Caco-2 (cell line): ENCODE data around the gene PAM16. TPM values are rescaled to one million over a fixed set of nuclear protein-coding genes. Genes with fewer than 3 reads are reported as not detected.
"Not testable (repeated sequence)": the region's sequence is repeated elsewhere in the genome, so short reads cannot be mapped to it uniquely, and the experiment has no call there.

ENCODE experiments used
- BruUV-seq: library from RNA; stranded (reverse); fragments of 400-500 nt; replicated peaks from 2 replicates; lab custom pipeline; 2021; lab: Mats Ljungman, UMichigan
- CTCF ChIA-PET: fragments of 300-600 bp; sonication (Branson Sonifier 250); formaldehyde crosslinking; loops from one replicate; lab custom pipeline; 2022; ENCODE audit warnings: antibody characterized with exemption; lab: Charles Lee
- POLR2A ChIA-PET: fragments of 300-600 bp; sonication (Branson Sonifier 250); formaldehyde crosslinking; loops from one replicate; lab custom pipeline; 2022; ENCODE audit warnings: antibody characterized with exemption; lab: Charles Lee
- DNase-seq, 2 experiments: peaks; one replicate each; pipeline versions ENCODE4 v3.0.0 to v3.0.0-alpha.2; 2020 to 2022
- H3K27me3 ChIP-seq: replicated peaks from 2 replicates; pipeline ENCODE4 v1.6.0; 2011; ENCODE audit warnings: low read length; ENCODE audit not compliant: control insufficient read depth, insufficient read depth
- H3K36me3 ChIP-seq: 2 replicates; pipeline ENCODE4 v1.5.1; 2011; ENCODE audit warnings: low read length; ENCODE audit not compliant: control insufficient read depth, insufficient read depth
- H3K4me1 ChIP-seq: fragments of 250-450 bp; sonication (Bioruptor Pico); 2 replicates; pipeline ENCODE4 v1.5.1; 2020; ENCODE audit warnings: mild to moderate bottlenecking
- H3K4me3 ChIP-seq: 2 replicates; pipeline ENCODE4 v1.5.1; 2011; ENCODE audit warnings: low read depth, mild to moderate bottlenecking, control low read depth, low read length
- H3K9me3 ChIP-seq: fragments of 250-450 bp; sonication (Bioruptor Pico); 2 replicates; pipeline ENCODE4 v1.5.1; 2020; ENCODE audit warnings: mild to moderate bottlenecking, moderate library complexity
- H3K27ac Mint-ChIP-seq: one replicate; pipeline ENCODE4 v1.8.0; 2022; ENCODE audit warnings: mixed read lengths; ENCODE audit not compliant: unreplicated experiment
- H3K27me3 Mint-ChIP-seq: one replicate; pipeline ENCODE4 v1.8.0; 2022; ENCODE audit warnings: mixed read lengths; ENCODE audit not compliant: insufficient read depth, unreplicated experiment
- H3K36me3 Mint-ChIP-seq: one replicate; pipeline ENCODE4 v1.8.0; 2022; ENCODE audit warnings: mild to moderate bottlenecking, mixed read lengths; ENCODE audit not compliant: insufficient read depth, unreplicated experiment
- H3K4me1 Mint-ChIP-seq: one replicate; pipeline ENCODE4 v1.8.0; 2022; ENCODE audit warnings: low read depth, mixed read lengths; ENCODE audit not compliant: unreplicated experiment
- H3K4me3 Mint-ChIP-seq: one replicate; pipeline ENCODE4 v1.8.0; 2022; ENCODE audit warnings: mild to moderate bottlenecking, moderate library complexity, mixed read lengths; ENCODE audit not compliant: unreplicated experiment
- H3K9me3 Mint-ChIP-seq: one replicate; pipeline ENCODE4 v1.8.0; 2022; ENCODE audit warnings: mixed read lengths; ENCODE audit not compliant: unreplicated experiment
- CTCF ChIP-seq, 2 experiments: fragments of 200-600 bp in 1 of 2; IDR thresholded peaks; 1 replicate in 1 of 2; 2 replicates in 1 of 2; pipeline versions ENCODE4 v1.5.1 to v1.8.0; 2011 to 2022; ENCODE audit warnings: antibody characterized with exemption in 1 of 2, control low read depth in 1 of 2, inconsistent platforms in 1 of 2, low read depth in 1 of 2, low read length in 1 of 2, mild to moderate bottlenecking in 1 of 2, moderate library complexity in 1 of 2; ENCODE audit not compliant: insufficient read depth in 1 of 2, severe bottlenecking in 1 of 2, unreplicated experiment in 1 of 2
- intact Hi-C: fragments of 100-400 bp; cut with micrococcal nuclease; formaldehyde crosslinking; loops from one replicate; pipeline ENCODE4 v1.10.0; 2022; ENCODE audit not compliant: unreplicated experiment
- total RNA-seq: library from RNA; stranded (reverse); gene quantifications from 2 replicates; pipeline ENCODE4 v1.2.3, GENCODE V29; 2022

Gene PAM16
- total RNA-seq, 1 experiment from 2014 or later, result 74.1 TPM

DNA sequence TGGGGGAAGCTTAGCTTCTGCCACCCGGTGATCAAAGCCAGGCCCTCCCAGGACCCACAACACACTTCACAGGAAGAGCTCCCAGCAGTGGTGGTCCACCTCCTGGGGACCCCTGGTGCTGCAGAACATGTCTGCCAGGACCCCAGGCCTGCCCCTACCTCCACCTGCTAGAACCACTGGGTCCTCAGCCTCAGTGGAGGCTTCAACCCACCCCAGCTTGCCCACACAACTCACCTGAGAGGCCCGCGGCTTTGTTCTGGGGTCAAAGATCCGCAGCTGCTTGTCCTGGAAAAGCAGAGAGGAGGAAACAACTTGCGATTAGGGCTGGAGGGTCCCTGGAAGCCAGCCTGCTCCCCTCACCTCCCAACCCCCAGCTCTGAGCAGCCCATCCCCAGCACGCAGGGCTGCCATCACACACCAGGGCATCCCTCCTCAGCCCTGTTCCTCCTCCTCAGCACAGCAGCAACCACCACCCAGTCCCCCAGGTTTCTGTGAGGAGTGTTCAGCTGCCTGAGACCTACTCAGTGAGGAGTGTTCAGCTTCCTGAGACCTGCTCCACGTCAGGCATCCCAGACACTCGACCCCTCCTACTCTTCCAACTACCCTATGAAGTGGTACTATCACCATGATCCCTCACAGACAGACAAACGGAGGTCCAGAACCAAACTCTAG is 44.1 kb upstream of the PAM16 start:
- no peaks in the 10 kb centered on the region for H3K27me3 Mint-ChIP-seq
- H3K4me1 Mint-ChIP-seq, result no peaks in the 10 kb centered on the region
- no peaks in the 10 kb centered on the region for H3K9me3 Mint-ChIP-seq
- no peaks in the 10 kb centered on the region for H3K27me3 ChIP-seq
- intact Hi-C loops, result no loop called here
- ChIA-PET CTCF (no interaction called here), POLR2A (no interaction called here)
- no peaks in the 10 kb centered on the region for H3K4me1 ChIP-seq
- no TSS peak for BruUV-seq
- H3K36me3 ChIP-seq, result peaks cover 1% of the 10 kb centered on the region
- H3K9me3 ChIP-seq, result no peaks in the 10 kb centered on the region
- H3K4me3 ChIP-seq, result no peak overlapping the region
- no peaks in the 10 kb centered on the region for H3K36me3 Mint-ChIP-seq
- no peak for DNase-seq
- H3K27ac Mint-ChIP-seq, result no peak overlapping the region
- no peak overlapping the region for H3K4me3 Mint-ChIP-seq
- TF ChIP-seq CTCF (IDR thresholded peaks at IDR 0.05; ENCODE audit: insufficient read depth in 1 of 2, low read depth in 1 of 2, low read length in 1 of 2, severe bottlenecking in 1 of 2, unreplicated experiment in 1 of 2), result no peak

- H3K27me3 ChIP-seq, H3K36me3 Mint-ChIP-seq, BruUV-seq, H3K4me3 Mint-ChIP-seq, H3K9me3 ChIP-seq, H3K4me1 ChIP-seq, H3K9me3 Mint-ChIP-seq, intact Hi-C loops, H3K27ac Mint-ChIP-seq, H3K27me3 Mint-ChIP-seq, H3K4me3 ChIP-seq, POLR2A ChIA-PET, DNase-seq, H3K36me3 ChIP-seq, H3K4me1 Mint-ChIP-seq: not testable (repeated sequence)
- CTCF ChIA-PET, result interaction anchor here (1.4 kb wide), 1 partner anchor 9 kb away, joined by 4 read pairs; no protein-coding TSS in a partner anchor
Observed at GRCh38 chr16:4393850-4394249, 42.7 kb upstream of the PAM16 start.

GRCh38 chr16:4393240-4393600 is 42.1 kb upstream of the PAM16 start:
- Mint-ChIP-seq H3K4me1 (no peaks in the 10 kb centered on the region), H3K27ac (no peak overlapping the region), H3K9me3 (no peaks in the 10 kb centered on the region), H3K36me3 (no peaks in the 10 kb centered on the region), H3K4me3 (no peak overlapping the region), H3K27me3 (no peaks in the 10 kb centered on the region)
- no TSS peak for BruUV-seq
- POLR2A ChIA-PET, result no interaction called here
- TF ChIP-seq CTCF (IDR thresholded peaks at IDR 0.05; ENCODE audit: insufficient read depth in 1 of 2, low read depth in 1 of 2, low read length in 1 of 2, severe bottlenecking in 1 of 2, unreplicated experiment in 1 of 2), result no peak
- intact Hi-C loops, result no loop called here
- CTCF ChIA-PET, result interaction anchor here (1.4 kb wide), 1 partner anchor 10 kb away, joined by 4 read pairs; no protein-coding TSS in a partner anchor
- Histone ChIP-seq H3K27me3 (no peaks in the 10 kb centered on the region), H3K9me3 (no peaks in the 10 kb centered on the region), H3K36me3 (peaks cover 1% of the 10 kb centered on the region), H3K4me3 (no peak overlapping the region), H3K4me1 (peaks cover 8% of the 10 kb centered on the region)
- no peak for DNase-seq
